IMR-90 (cell line): ENCODE measurements around the gene ABCC10. TPM values are rescaled to one million over a fixed set of nuclear protein-coding genes. Genes with fewer than 3 reads are reported as not detected.

Experiments
- ATAC-seq: fragments of 200-7000 bp; cut with Tn5 transposase; 2 replicates; pipeline ENCODE4 v1.9.1; 2020; ENCODE audit warnings: low read depth, mild to moderate bottlenecking, moderate library complexity
- BruUV-seq: library from RNA; stranded (reverse); fragments of 400-500 nt; replicated peaks from 2 replicates; lab custom pipeline; 2021; lab: Mats Ljungman, UMichigan
- CTCF ChIA-PET: fragments of 300-600 bp; formaldehyde crosslinking; extraction: SDS; loops from one replicate; lab custom pipeline; 2021; ENCODE audit warnings: antibody characterized with exemption; lab: Yijun Ruan, JAX
- POLR2A ChIA-PET: fragments of 300-600 bp; sonication (Branson Sonifier 250); formaldehyde crosslinking; loops from one replicate; lab custom pipeline; 2022; ENCODE audit warnings: antibody characterized with exemption; ENCODE audit not compliant: unreplicated experiment; lab: Charles Lee
- DNase-seq: peaks from one replicate; pipeline ENCODE4 v3.0.0; 2013
- H2AFZ ChIP-seq: replicated peaks from 2 replicates; pipeline ENCODE3; 2013; ENCODE audit warnings: low read length, mild to moderate bottlenecking; ENCODE audit not compliant: poor library complexity
- H2AK5ac ChIP-seq: 2 replicates; pipeline ENCODE4 v1.6.1; 2013; ENCODE audit warnings: low read depth, low read length, inconsistent platforms
- H2AK9ac ChIP-seq: replicated peaks from 2 replicates; pipeline ENCODE3; 2013; ENCODE audit warnings: mild to moderate bottlenecking, low read depth, low read length, moderate library complexity; ENCODE audit not compliant: poor library complexity
- H2BK120ac ChIP-seq: 2 replicates; pipeline ENCODE4 v1.6.1; 2013; ENCODE audit warnings: low read depth, low read length, inconsistent platforms
- H2BK15ac ChIP-seq: 3 replicates; pipeline ENCODE4 v1.6.1; 2013; ENCODE audit warnings: low read depth, low read length, inconsistent platforms
- H2BK20ac ChIP-seq: 2 replicates; pipeline ENCODE4 v1.6.1; 2013; ENCODE audit warnings: low read depth, mild to moderate bottlenecking, inconsistent platforms, low read length, moderate library complexity
- H2BK5ac ChIP-seq: 2 replicates; pipeline ENCODE4 v1.6.1; 2013; ENCODE audit warnings: mild to moderate bottlenecking, low read depth, low read length, inconsistent platforms; ENCODE audit not compliant: poor library complexity, severe bottlenecking
- H3K14ac ChIP-seq: replicated peaks from 2 replicates; pipeline ENCODE4 v1.6.1; 2013; ENCODE audit warnings: low read depth, low read length, inconsistent platforms
- H3K18ac ChIP-seq: 2 replicates; pipeline ENCODE4 v1.6.1; 2013; ENCODE audit warnings: low read depth, low read length, control low read depth
- H3K23ac ChIP-seq: 2 replicates; pipeline ENCODE4 v1.6.1; 2013; ENCODE audit warnings: low read depth, low read length, inconsistent platforms
- H3K27ac ChIP-seq: 2 replicates; pipeline ENCODE4 v1.5.1; 2013; ENCODE audit warnings: mild to moderate bottlenecking, control low read depth, low read length; ENCODE audit not compliant: insufficient read depth
- H3K27me3 ChIP-seq: 2 replicates; pipeline ENCODE4 v1.6.1; 2013; ENCODE audit warnings: low read length; ENCODE audit not compliant: control insufficient read depth, insufficient read depth
- H3K36me3 ChIP-seq: 2 replicates; pipeline ENCODE4 v1.6.1; 2013; ENCODE audit warnings: low read length, mixed read lengths; ENCODE audit not compliant: control insufficient read depth, insufficient read depth
- H3K4ac ChIP-seq: 2 replicates; pipeline ENCODE4 v1.6.1; 2013; ENCODE audit warnings: low read depth, low read length, inconsistent platforms
- H3K4me1 ChIP-seq: 2 replicates; pipeline ENCODE4 v1.6.1; 2013; ENCODE audit warnings: low read length, mixed read lengths; ENCODE audit not compliant: control insufficient read depth, insufficient read depth
- H3K4me2 ChIP-seq: 2 replicates; pipeline ENCODE4 v1.6.1; 2013; ENCODE audit warnings: low read depth, mild to moderate bottlenecking, control low read depth, low read length, moderate library complexity
- H3K4me3 ChIP-seq: 2 replicates; pipeline ENCODE4 v1.5.1; 2013; ENCODE audit warnings: low read depth, mild to moderate bottlenecking, control low read depth, low read length, moderate library complexity; ENCODE audit not compliant: insufficient read depth
- H3K56ac ChIP-seq: 2 replicates; pipeline ENCODE4 v1.6.1; 2013; ENCODE audit warnings: low read length, inconsistent platforms; ENCODE audit not compliant: insufficient read depth; ENCODE audit errors: extremely low read depth
- H3K79me1 ChIP-seq, 2 experiments: 2 replicates each; pipeline ENCODE4 v1.6.1; 2013; ENCODE audit warnings: low read length in 2 of 2, inconsistent platforms in 1 of 2, low read depth in 1 of 2
- H3K9ac ChIP-seq: 2 replicates; pipeline ENCODE4 v1.6.1; 2013; ENCODE audit warnings: low read depth, low read length, control low read depth
- H3K9me1 ChIP-seq: 2 replicates; pipeline ENCODE4 v1.6.1; 2013; ENCODE audit warnings: low read length, inconsistent platforms; ENCODE audit not compliant: insufficient read depth
- H3K9me3 ChIP-seq: 2 replicates; pipeline ENCODE4 v1.6.1; 2013; ENCODE audit warnings: low read length; ENCODE audit not compliant: control insufficient read depth, insufficient read depth
- H4K20me1 ChIP-seq: 2 replicates; pipeline ENCODE4 v1.6.1; 2013; ENCODE audit warnings: low read length, inconsistent platforms; ENCODE audit not compliant: insufficient read depth
- H4K5ac ChIP-seq: 2 replicates; pipeline ENCODE4 v1.6.1; 2013; ENCODE audit warnings: mild to moderate bottlenecking, low read depth, low read length, control low read depth
- H4K8ac ChIP-seq, 2 experiments: 2 replicates each; pipeline ENCODE4 v1.6.1; 2013; ENCODE audit warnings: low read depth in 2 of 2, low read length in 2 of 2, control low read depth in 1 of 2, inconsistent platforms in 1 of 2
- H4K91ac ChIP-seq: 2 replicates; pipeline ENCODE4 v1.6.1; 2013; ENCODE audit warnings: low read depth, low read length, inconsistent platforms; ENCODE audit not compliant: insufficient read depth
- BHLHE40 ChIP-seq: fragments of 150-350 bp; IDR thresholded peaks from 2 replicates; pipeline ENCODE4 v1.6.1; 2016; ENCODE audit warnings: mild to moderate bottlenecking, low read depth, low read length
- MAZ ChIP-seq: IDR thresholded peaks from 2 replicates; pipeline ENCODE4 v1.6.1; 2012; ENCODE audit warnings: low read depth, mild to moderate bottlenecking, low read length, improper control_type of control experiment, moderate library complexity, borderline replicate concordance
- MXI1 ChIP-seq: IDR thresholded peaks from 2 replicates; pipeline ENCODE4 v1.6.1; 2012; ENCODE audit warnings: low read depth, mild to moderate bottlenecking, low read length, moderate library complexity, borderline replicate concordance
- NFE2L2 ChIP-seq: fragments of 150-350 bp; IDR thresholded peaks from 2 replicates; pipeline ENCODE4 v1.6.1; 2016; ENCODE audit warnings: low read depth, mild to moderate bottlenecking, low read length
- RCOR1 ChIP-seq: IDR thresholded peaks from 2 replicates; pipeline ENCODE4 v1.6.1; 2012; ENCODE audit warnings: mild to moderate bottlenecking, low read length, improper control_type of control experiment; ENCODE audit not compliant: insufficient replicate concordance
- WGBS, 2 experiments: methylation state at CpG; one replicate each; pipeline versions ENCODE4 v1.1.5 to v1.1.7; 2013; ENCODE audit warnings: missing lambda C conversion rate in 2 of 2; ENCODE audit not compliant: insufficient read length in 1 of 2; ENCODE audit errors: extremely low coverage in 2 of 2; 5-methylcytosine and 5-hydroxymethylcytosine counted together
- dilution Hi-C: fragments of 300-500 bp; cut with HindIII; formaldehyde crosslinking; loops from one replicate; pipeline ENCODE4 v1.14.3; 2018; ENCODE audit warnings: low sequenced_read_pairs; ENCODE audit not compliant: unreplicated experiment
- in situ Hi-C: fragments of 300-500 bp; cut with MboI; formaldehyde crosslinking; loops from 3 replicates; pipeline ENCODE4 v1.14.3; 2019; ENCODE audit warnings: low sequenced_read_pairs, inconsistent platforms, mixed read lengths
- intact Hi-C: fragments of 100-400 bp; cut with micrococcal nuclease; formaldehyde crosslinking; loops from 2 replicates; pipeline ENCODE4 v1.10.0; 2022
- polyA plus RNA-seq, 3 experiments: library from polyadenylated mRNA; depleted of rRNA; stranded (reverse); fragments of >200 nt; gene quantifications; 2 replicates each; pipeline ENCODE4 v1.2.3, GENCODE V29; 2012; ENCODE audit warnings: low replicate concordance in 1 of 3
- total RNA-seq: library from RNA; depleted of rRNA; stranded (reverse); fragments of >200 nt; gene quantifications from 2 replicates; pipeline ENCODE4 v1.2.3, GENCODE V29; 2012
- TF ChIP-seq, protein P1 (sequence below): fragments of 150-350 bp; IDR thresholded peaks from 2 replicates; pipeline ENCODE4 v1.6.1; 2016; ENCODE audit warnings: low read depth, mild to moderate bottlenecking, low read length, moderate library complexity, borderline replicate concordance
- TF ChIP-seq, protein P2 (sequence below): fragments of 150-350 bp; IDR thresholded peaks from 2 replicates; pipeline ENCODE4 v1.6.1; 2017; ENCODE audit warnings: mild to moderate bottlenecking, antibody characterized with exemption, low read length, low read depth

ABCC10 gene
- total and polyA plus RNA-seq, 2 of the 4 experiments (the other 2 are of a cell fraction) = 7.0 to 26.3 TPM

DNA sequence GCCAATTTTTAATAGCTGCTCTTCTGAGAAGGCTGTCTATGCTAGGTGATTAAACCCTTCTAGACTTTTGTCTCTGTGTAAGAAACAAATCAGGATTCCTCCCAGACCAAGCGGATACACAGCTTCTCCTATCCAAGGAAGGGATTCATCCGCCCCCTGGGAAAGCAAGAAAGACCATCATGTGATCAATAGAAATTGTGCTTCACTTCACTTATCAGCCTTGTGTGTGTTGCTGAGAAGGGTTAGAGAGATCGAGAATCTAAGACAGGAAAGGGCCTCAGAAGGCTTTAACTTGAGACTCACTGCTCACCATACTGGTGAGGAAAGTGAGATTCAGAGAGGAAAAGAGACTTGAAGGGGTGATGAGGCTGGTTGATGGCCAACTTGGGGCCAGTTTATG, 1.5 kb downstream of the ABCC10 start:
- peak overlapping the region; percentile 2 for H2AK9ac ChIP-seq
- peaks cover 14% of the 10 kb centered on the region; the same call in 1 of the 2 replicates for H3K36me3 ChIP-seq
- H3K27ac ChIP-seq = no peak overlapping the region
- ChIA-PET POLR2A (no interaction called here), CTCF (no interaction called here)
- no peak overlapping the region for H2BK5ac ChIP-seq
- no peak overlapping the region for H2AFZ ChIP-seq
- WGBS, 2 experiments = no CpG with 5 or more reads among the region's 3 CpGs
- H3K27me3 ChIP-seq = no peaks in the 10 kb centered on the region
- no peaks in the 10 kb centered on the region for H4K20me1 ChIP-seq
- no peak overlapping the region for H3K4me3 ChIP-seq
- no peak overlapping the region for H4K91ac ChIP-seq
- H3K18ac ChIP-seq = no peak overlapping the region
- H2BK15ac ChIP-seq = no peak overlapping the region
- no peaks in the 10 kb centered on the region for H3K9me3 ChIP-seq
- no peak overlapping the region for H3K56ac ChIP-seq
- TF ChIP-seq NFE2L2 (no peak), BHLHE40 (no peak), MAZ (no peak), RCOR1 (no peak), MXI1 (no peak)
- TF ChIP-seq, protein P1, sequence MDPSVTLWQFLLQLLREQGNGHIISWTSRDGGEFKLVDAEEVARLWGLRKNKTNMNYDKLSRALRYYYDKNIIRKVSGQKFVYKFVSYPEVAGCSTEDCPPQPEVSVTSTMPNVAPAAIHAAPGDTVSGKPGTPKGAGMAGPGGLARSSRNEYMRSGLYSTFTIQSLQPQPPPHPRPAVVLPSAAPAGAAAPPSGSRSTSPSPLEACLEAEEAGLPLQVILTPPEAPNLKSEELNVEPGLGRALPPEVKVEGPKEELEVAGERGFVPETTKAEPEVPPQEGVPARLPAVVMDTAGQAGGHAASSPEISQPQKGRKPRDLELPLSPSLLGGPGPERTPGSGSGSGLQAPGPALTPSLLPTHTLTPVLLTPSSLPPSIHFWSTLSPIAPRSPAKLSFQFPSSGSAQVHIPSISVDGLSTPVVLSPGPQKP = no peak
- TF ChIP-seq, protein P2, sequence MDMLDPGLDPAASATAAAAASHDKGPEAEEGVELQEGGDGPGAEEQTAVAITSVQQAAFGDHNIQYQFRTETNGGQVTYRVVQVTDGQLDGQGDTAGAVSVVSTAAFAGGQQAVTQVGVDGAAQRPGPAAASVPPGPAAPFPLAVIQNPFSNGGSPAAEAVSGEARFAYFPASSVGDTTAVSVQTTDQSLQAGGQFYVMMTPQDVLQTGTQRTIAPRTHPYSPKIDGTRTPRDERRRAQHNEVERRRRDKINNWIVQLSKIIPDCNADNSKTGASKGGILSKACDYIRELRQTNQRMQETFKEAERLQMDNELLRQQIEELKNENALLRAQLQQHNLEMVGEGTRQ = no peak
- BruUV-seq = no TSS peak
- H3K9ac ChIP-seq = peak overlapping the region; percentile 85; the same call in 1 of the 2 replicates
- H3K79me1 ChIP-seq = peaks cover 21 to 36% of the 10 kb centered on the region in 2 experiments
- ATAC-seq (no peak), DNase-seq (no peak)
- peaks cover 5% of the 10 kb centered on the region for H3K4me1 ChIP-seq
- H4K5ac ChIP-seq = no peak overlapping the region
- peak overlapping the region; percentile 72; the same call in 1 of the 2 replicates for H3K23ac ChIP-seq
- no peak overlapping the region; a peak in 1 of 4 replicates for H4K8ac ChIP-seq
- H2BK120ac ChIP-seq = no peak overlapping the region
- no peak overlapping the region for H2AK5ac ChIP-seq
- 0 out of 2 replicates have a peak, but pooled peaks cover 6% of the 10 kb centered on the region for H3K9me1 ChIP-seq
- in situ Hi-C loops = no loop called here
- peak overlapping the region; percentile 84 for H3K4me2 ChIP-seq
- dilution Hi-C loops = no loop called here
- H3K4ac ChIP-seq = peak overlapping the region; percentile 14; the same call in 1 of the 2 replicates
- intact Hi-C loops = no loop called here
- H3K14ac ChIP-seq = no peak overlapping the region
- no peak overlapping the region for H2BK20ac ChIP-seq
